NCI-H1048 (cell line): ENCODE results near the gene RALGAPA1.
"Not testable (repeated sequence)": the region's sequence is repeated elsewhere in the genome, so short reads cannot be mapped to it uniquely, and the experiment has no call there.

ENCODE experiments used
- DNase-seq: peaks from one replicate; lab custom pipeline; 2025; lab: John Stamatoyannopoulos, UW

Gene RALGAPA1

DNA sequence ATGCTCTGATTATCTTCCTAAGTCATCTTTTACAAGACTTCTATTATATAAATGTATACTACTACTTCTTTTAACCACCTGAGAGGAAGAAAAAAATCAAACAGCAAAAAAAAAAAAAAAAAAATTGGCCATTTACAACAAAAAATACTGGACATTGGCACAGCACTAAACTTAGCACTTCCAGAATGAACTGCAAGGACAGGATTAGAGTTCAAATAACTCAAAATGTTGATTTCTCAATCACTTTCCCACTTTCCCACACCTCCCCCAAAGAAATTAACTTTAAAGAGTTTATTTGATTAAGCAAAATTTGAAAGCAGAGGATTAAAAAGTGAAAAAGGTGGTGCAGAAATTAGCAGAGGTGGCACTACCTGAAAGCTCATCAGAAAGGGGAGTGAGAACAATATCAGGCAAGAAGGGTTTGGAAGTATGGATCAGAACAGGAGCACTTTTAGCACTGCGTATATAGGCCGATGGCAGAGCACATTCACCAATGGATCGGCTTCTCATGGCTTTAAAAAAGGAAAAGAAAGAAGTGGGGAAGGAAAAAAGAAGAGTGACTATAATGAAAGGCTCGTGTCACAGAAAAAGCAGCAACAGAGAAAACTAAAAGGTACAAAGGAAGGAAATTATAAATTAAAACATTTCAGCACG, 109.2 kb downstream of the RALGAPA1 start:
- DNase-seq: no peak

GRCh38 chr14:35696575-35696974, 112.5 kb downstream of the RALGAPA1 start:
- no peak for DNase-seq

GRCh38 chr14:35696119-35696518, 113.0 kb downstream of the RALGAPA1 start:
- DNase-seq: no peak

GRCh38 chr14:35695647-35696046, 113.4 kb downstream of the RALGAPA1 start:
- no peak for DNase-seq

DNA sequence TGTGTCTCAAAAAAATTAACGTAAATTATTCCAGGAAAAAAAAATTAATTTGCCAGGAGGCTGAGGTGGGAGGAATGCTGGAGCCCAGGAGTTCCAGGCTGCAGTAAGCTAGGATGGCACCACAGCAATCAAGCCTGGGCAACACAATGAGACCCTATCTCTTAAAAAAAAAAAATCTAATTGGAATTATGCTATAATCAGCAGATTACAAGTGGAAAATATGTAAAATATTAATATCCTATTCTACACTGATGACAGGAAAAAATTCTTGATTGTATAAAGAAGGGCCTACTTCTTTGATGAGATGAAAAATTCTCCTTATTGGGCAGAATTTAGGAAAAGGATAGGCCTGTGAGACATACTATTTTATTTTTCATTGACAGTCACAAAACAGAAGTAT, 114.0 kb downstream of the RALGAPA1 start:
- no peak for DNase-seq

GRCh38 chr14:35689000-35689460, 120.1 kb downstream of the RALGAPA1 start:
- DNase-seq: no peak

DNA sequence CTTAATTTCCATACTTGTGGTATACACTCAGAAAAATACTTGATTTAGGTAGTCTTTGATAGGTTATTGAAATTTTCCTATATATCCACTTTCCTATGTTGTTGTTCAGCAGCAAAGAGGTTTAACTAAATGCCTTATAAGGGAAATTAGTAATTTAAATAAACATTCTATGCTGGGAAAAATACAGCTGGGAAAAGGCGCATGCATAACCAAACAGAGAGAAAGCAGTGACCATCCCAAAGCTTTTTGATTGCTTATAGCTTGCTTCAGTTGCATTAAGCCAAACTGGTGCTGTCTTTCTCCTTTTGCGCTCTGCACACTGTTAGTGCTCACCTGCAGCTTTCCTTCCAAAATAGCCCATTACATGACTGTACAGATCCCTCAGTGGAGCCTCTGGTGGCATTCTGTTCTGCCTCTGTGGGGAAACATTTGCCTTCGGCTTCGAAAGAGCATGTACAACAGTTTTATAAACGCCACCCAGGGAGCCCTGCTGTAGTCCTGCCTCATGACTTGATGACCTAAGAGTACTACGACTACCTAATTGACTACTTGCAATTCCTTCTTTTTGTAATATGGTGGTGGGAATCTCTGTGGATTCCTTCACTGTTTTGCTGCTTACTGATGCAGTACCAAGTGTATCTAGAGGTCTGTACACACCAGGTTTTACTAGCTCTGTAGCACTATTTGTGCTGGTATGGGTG, 120.8 kb downstream of the RALGAPA1 start:
- no peak for DNase-seq

- peak; percentile 5 for DNase-seq
Measured at GRCh38 chr14:35687335-35687939, 121.7 kb downstream of the RALGAPA1 start.

DNA sequence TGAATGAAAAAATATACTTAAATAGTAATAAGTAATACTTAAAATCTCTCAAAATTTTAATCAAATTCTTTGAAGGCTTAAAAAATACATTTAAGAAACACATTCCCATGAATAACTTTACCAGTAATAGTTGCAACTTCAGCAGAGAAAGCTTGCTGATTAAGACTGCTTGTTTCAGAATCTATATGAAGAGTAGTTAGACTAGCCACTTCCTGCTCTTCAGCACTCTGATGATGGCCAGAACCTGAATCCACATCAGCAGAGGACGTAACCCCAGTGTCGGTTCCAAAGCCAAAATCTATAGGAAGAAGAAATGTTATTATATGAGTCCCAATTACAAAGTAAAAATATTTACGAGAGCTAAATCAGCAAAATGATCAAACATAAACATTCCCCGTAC, 125.4 kb downstream of the RALGAPA1 start:
- DNase-seq: not testable (repeated sequence)

DNA sequence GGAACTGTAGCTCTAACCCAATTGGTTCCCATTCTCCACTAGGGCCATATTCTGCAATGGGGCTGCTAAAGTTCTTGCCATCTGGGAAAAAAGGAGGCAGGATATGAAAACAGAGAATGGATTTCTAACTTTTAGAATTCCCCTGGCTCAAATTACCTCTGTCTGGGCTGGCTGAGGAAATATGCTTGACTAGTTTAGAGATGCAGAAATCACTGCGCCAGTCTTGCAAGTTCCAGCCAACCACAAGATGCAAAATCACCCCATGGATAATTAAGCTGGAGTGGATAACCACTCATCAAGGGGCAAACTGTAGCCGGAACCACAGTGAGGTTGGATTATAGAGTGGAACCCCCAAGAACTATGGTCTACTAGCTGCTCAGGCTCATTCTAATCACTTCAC, 126.3 kb downstream of the RALGAPA1 start:
- DNase-seq: no peak

- DNase-seq: no peak
Measured at GRCh38 chr14:35678403-35679028, 130.6 kb downstream of the RALGAPA1 start.

GRCh38 chr14:35669782-35670181, 139.3 kb downstream of the RALGAPA1 start:
- no peak for DNase-seq

- no peak for DNase-seq
Measured at GRCh38 chr14:35666429-35667043, 142.6 kb downstream of the RALGAPA1 start.

- DNase-seq: no peak
Measured at GRCh38 chr14:35661875-35662274, 147.2 kb downstream of the RALGAPA1 start.

DNA sequence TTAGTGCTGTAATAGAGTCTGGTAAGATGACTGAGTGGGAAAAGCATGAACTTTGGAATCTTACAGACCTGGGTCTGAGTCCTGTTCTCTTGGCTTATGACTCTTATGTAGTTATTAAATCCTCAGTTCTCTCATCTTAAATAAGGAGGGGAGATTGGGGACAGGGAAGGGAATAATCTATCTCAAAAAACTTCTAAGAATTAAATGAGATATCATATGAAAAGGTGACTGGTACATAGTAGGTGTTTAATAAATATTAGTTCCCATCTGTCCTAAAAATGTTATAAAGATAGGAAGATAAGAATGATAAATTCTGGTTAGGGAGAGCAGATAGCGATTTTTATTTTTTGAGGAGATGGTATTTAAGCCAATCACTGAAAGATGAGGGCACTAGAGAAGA, 156.1 kb downstream of the RALGAPA1 start:
- no peak for DNase-seq

DNA sequence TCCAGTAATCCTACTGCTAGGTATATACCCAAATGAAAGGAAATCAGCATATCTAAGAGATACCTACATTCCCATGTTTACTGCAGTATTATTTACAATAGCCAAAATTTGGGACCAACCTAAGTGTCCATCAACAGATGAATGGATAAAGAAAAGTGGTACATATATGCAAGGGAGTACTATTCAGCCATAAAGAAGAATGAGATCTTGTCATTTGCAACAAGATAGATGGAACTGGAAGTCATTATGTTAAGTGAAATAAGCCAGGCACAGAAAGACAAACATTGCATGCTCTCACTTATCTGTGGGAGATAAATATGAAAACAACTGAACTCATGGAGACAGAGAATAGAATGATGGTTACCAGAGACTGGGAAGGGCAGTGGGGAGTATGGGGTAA, 165.6 kb downstream of the RALGAPA1 start:
- DNase-seq: no peak

DNA sequence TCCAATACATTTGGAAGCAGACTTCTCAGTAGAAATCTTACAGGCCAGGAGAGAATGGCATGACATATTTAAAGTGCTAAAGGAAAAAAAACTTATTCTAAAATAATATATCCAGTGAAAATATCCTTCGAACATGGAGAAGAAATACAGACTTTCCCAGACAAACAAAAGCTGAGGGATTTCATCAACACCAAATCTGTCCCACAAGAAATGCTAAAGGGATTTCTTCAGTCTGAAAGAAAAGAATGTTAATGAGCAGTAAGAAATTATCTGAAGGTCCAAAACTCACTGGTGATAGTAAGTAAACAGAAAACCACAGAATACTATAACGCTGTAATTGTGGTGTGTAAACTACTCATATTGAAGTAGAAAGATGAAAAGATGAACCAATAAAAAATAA, 171.2 kb downstream of the RALGAPA1 start:
- no peak for DNase-seq

- DNase-seq: no peak
Measured at GRCh38 chr14:35637269-35637668, 171.8 kb downstream of the RALGAPA1 start.

DNA sequence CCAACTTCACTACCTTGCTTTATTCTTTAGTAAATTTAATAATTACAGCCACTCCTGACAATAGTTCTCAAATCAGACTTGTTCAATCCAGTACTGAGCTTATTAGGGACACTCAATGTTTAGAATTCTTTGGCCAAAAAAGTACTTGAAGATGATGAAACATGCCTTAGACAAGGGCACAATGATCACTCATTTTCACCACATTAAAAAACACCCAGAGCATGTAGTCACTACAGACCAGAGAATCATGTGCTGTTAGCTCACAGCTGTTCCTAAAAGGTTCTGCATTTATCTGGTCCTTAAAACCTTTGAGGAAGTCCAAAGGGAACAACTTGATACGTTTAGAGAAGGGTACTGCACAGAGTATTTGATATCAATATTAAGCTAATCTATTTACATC, 176.4 kb downstream of the RALGAPA1 start:
- DNase-seq: no peak

DNA sequence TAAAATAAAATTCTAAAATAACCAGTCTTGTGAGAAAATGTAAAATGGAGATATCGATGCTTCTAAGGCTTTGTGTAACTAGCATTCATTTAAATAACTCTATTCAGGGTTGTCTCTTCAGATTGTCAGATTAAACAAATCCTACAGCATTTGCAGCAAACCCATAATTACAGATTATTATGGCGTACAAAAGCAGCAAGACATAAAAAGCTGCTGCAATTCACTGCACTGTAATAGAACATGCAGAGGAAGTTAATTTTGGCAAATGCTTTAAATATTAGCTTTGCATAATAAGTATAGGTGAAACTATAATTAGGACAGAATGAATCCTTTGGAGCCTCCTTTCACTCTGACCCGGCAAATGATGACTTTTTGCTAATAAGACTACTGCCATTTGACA, 176.8 kb downstream of the RALGAPA1 start:
- no peak for DNase-seq

GRCh38 chr14:35631071-35631805, 177.9 kb downstream of the RALGAPA1 start:
- no peak for DNase-seq

- no peak for DNase-seq
Measured at GRCh38 chr14:35628989-35629388, 180.1 kb downstream of the RALGAPA1 start.
